AG08396 (cell line): ENCODE measurements around the gene ZFYVE27.

Source experiments
- DNase-seq: peaks from one replicate; pipeline ENCODE4 v3.0.0; 2012; ENCODE audit warnings: low spot score, mixed read lengths

Gene ZFYVE27

GRCh38 chr10:97748116-97748515 lies 11.2 kb downstream of the ZFYVE27 start:
- DNase-seq: no peak

GRCh38 chr10:97752956-97753355 lies 16.0 kb downstream of the ZFYVE27 start:
- no peak for DNase-seq

GRCh38 chr10:97754726-97755125 lies 17.8 kb downstream of the ZFYVE27 start:
- no peak for DNase-seq

- no peak for DNase-seq
These were observed 18.8 kb downstream of the ZFYVE27 start for GRCh38 chr10:97755718-97756117.

- no peak for DNase-seq
These were observed 20.5 kb downstream of the ZFYVE27 start for GRCh38 chr10:97757471-97757870.

GRCh38 chr10:97759158-97759887 lies 22.4 kb downstream of the ZFYVE27 start:
- DNase-seq: peak; percentile 87

GRCh38 chr10:97759946-97760345 lies 23.0 kb downstream of the ZFYVE27 start:
- DNase-seq: no peak

- no peak for DNase-seq
These were observed 23.7 kb downstream of the ZFYVE27 start for GRCh38 chr10:97760461-97761257.

GRCh38 chr10:97761331-97761865 lies 24.5 kb downstream of the ZFYVE27 start:
- DNase-seq: no peak

- no peak for DNase-seq
These were observed 25.1 kb downstream of the ZFYVE27 start for GRCh38 chr10:97762056-97762455.

GRCh38 chr10:97762816-97763215 lies 25.9 kb downstream of the ZFYVE27 start:
- DNase-seq: peak; percentile 72

GRCh38 chr10:97763411-97763810 lies 26.5 kb downstream of the ZFYVE27 start:
- no peak for DNase-seq

GRCh38 chr10:97763947-97764346 lies 27.0 kb downstream of the ZFYVE27 start:
- DNase-seq: no peak

GRCh38 chr10:97764519-97764931 lies 27.6 kb downstream of the ZFYVE27 start:
- DNase-seq: no peak

GRCh38 chr10:97765201-97765600 lies 28.3 kb downstream of the ZFYVE27 start:
- no peak for DNase-seq

- DNase-seq: no peak
These were observed 29.3 kb downstream of the ZFYVE27 start for GRCh38 chr10:97766106-97766810.

GRCh38 chr10:97766996-97767924 lies 30.3 kb downstream of the ZFYVE27 start:
- DNase-seq: no peak

GRCh38 chr10:97768322-97769315 lies 31.7 kb downstream of the ZFYVE27 start:
- DNase-seq: no peak

- DNase-seq: no peak
These were observed 33.3 kb downstream of the ZFYVE27 start for GRCh38 chr10:97770255-97770654.
